Astrocyte of the hippocampus (primary cell): Measurements from ENCODE around the gene ASCL2.
"Not testable (repeated sequence)": the region's sequence is repeated elsewhere in the genome, so short reads cannot be mapped to it uniquely, and the experiment has no call there.

Experiments
- DNase-seq: peaks from one replicate; pipeline ENCODE4 v3.0.0; 2011; ENCODE audit warnings: low read depth, low spot score

ASCL2 gene

GRCh38 chr11:2260491-2261364 is 9.7 kb downstream of the ASCL2 start:
- no peak for DNase-seq

- no peak for DNase-seq
Measured at GRCh38 chr11:2259897-2260451, 10.4 kb downstream of the ASCL2 start.

- DNase-seq = no peak
Measured at GRCh38 chr11:2259466-2259830, 10.9 kb downstream of the ASCL2 start.

GRCh38 chr11:2258501-2259465 is 11.6 kb downstream of the ASCL2 start:
- DNase-seq = no peak

- DNase-seq = no peak
Measured at GRCh38 chr11:2256951-2257700, 13.3 kb downstream of the ASCL2 start.

- DNase-seq = no peak
Measured at GRCh38 chr11:2256293-2256913, 14.0 kb downstream of the ASCL2 start.

GRCh38 chr11:2252018-2252417 is 18.4 kb downstream of the ASCL2 start:
- DNase-seq = no peak

GRCh38 chr11:2251138-2251537 is 19.2 kb downstream of the ASCL2 start:
- DNase-seq = no peak

GRCh38 chr11:2250485-2250884 is 19.9 kb downstream of the ASCL2 start:
- DNase-seq = no peak

- no peak for DNase-seq
Measured at GRCh38 chr11:2250041-2250440, 20.3 kb downstream of the ASCL2 start.

GRCh38 chr11:2249189-2249916 is 21.0 kb downstream of the ASCL2 start:
- no peak for DNase-seq

- DNase-seq = no peak
Measured at GRCh38 chr11:2248762-2249161, 21.6 kb downstream of the ASCL2 start.

- no peak for DNase-seq
Measured at GRCh38 chr11:2248242-2248641, 22.1 kb downstream of the ASCL2 start.

GRCh38 chr11:2247496-2247895 is 22.9 kb downstream of the ASCL2 start:
- DNase-seq = no peak

- no peak for DNase-seq
Measured at GRCh38 chr11:2240834-2241233, 29.6 kb downstream of the ASCL2 start.

- no peak for DNase-seq
Measured at GRCh38 chr11:2237457-2238238, 32.7 kb downstream of the ASCL2 start.

GRCh38 chr11:2236381-2237134 is 33.8 kb downstream of the ASCL2 start:
- DNase-seq = not testable (repeated sequence)

- no peak for DNase-seq
Measured at GRCh38 chr11:2235588-2236326, 34.6 kb downstream of the ASCL2 start.
